Astrocyte (in vitro differentiated cells and primary cell): ENCODE measurements around the gene GSG1L.

Experiments
- EZH2 ChIP-seq: IDR thresholded peaks from 2 replicates; pipeline ENCODE4 v1.6.1; 2012; ENCODE audit warnings: mild to moderate bottlenecking, low read length, inconsistent platforms; ENCODE audit not compliant: insufficient read depth
- TF ChIP-seq, protein P1 (sequence below): IDR thresholded peaks from 2 replicates; pipeline ENCODE4 v1.5.1; 2011; ENCODE audit warnings: low read depth, mild to moderate bottlenecking, inconsistent platforms, low read length, moderate library complexity; ENCODE audit not compliant: insufficient read depth

DNA sequence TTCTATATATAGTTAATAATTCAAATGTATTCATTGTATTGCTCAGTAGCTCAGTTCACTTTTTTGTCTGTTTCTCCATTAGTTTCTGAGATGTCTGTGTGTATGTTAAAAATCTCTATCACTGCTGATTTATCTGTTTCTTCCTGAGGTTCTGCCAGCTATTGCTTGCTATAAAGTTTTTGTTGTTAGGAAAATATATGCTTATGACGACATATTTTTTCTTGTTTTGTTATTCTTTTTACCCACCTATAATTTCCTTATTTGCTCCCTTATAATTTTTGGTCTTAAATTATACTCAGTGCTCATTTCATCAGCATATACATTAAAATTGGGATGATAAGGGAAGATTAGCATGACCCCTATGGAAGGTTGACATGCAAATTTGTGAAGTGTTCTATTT lies 200.6 kb downstream of the GSG1L start:
- TF ChIP-seq, protein P1, sequence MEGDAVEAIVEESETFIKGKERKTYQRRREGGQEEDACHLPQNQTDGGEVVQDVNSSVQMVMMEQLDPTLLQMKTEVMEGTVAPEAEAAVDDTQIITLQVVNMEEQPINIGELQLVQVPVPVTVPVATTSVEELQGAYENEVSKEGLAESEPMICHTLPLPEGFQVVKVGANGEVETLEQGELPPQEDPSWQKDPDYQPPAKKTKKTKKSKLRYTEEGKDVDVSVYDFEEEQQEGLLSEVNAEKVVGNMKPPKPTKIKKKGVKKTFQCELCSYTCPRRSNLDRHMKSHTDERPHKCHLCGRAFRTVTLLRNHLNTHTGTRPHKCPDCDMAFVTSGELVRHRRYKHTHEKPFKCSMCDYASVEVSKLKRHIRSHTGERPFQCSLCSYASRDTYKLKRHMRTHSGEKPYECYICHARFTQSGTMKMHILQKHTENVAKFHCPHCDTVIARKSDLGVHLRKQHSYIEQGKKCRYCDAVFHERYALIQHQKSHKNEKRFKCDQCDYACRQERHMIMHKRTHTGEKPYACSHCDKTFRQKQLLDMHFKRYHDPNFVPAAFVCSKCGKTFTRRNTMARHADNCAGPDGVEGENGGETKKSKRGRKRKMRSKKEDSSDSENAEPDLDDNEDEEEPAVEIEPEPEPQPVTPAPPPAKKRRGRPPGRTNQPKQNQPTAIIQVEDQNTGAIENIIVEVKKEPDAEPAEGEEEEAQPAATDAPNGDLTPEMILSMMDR = no peak
- TF ChIP-seq EZH2 = no peak
